CD4-positive, alpha-beta T cell treated with Interleukin-17A for 4 hours (primary cell): ENCODE data around the gene HIBCH.
"Not testable (repeated sequence)": the region's sequence is repeated elsewhere in the genome, so short reads cannot be mapped to it uniquely, and the experiment has no call there.

ENCODE experiments used
- DNase-seq: peaks from one replicate; pipeline ENCODE4 v3.0.0-alpha.2; 2020; ENCODE audit warnings: mixed read lengths

HIBCH gene

GRCh38 chr2:190319555-190320498 is at the start of gene HIBCH:
TSS of gene HIBCH (minus strand) at chr2:190319826. CDS start at chr2:190319750, 76 bp downstream.
- DNase-seq, result peak; percentile 91

GRCh38 chr2:190367091-190367490 is 47.5 kb upstream of the HIBCH start:
- no peak for DNase-seq

GRCh38 chr2:190366248-190366753 is 46.7 kb upstream of the HIBCH start:
- DNase-seq, result no peak

- DNase-seq, result no peak
These were observed 46.0 kb upstream of the HIBCH start for GRCh38 chr2:190365499-190366204.

GRCh38 chr2:190362894-190363293 is 43.3 kb upstream of the HIBCH start:
- no peak for DNase-seq

- DNase-seq, result no peak
These were observed 41.9 kb upstream of the HIBCH start for GRCh38 chr2:190361572-190361971.

GRCh38 chr2:190360965-190361364 is 41.3 kb upstream of the HIBCH start:
- DNase-seq, result no peak

- no peak for DNase-seq
These were observed 40.9 kb upstream of the HIBCH start for GRCh38 chr2:190360561-190360960.

- DNase-seq, result not testable (repeated sequence)
These were observed 39.2 kb upstream of the HIBCH start for GRCh38 chr2:190358655-190359448.

GRCh38 chr2:190357600-190357999 is 38.0 kb upstream of the HIBCH start:
- no peak for DNase-seq

GRCh38 chr2:190355968-190356644 is 36.5 kb upstream of the HIBCH start:
- DNase-seq, result no peak

- DNase-seq, result no peak
These were observed 34.5 kb upstream of the HIBCH start for GRCh38 chr2:190354003-190354690.

- DNase-seq, result no peak
These were observed 33.9 kb upstream of the HIBCH start for GRCh38 chr2:190353537-190353899.

- DNase-seq, result no peak
These were observed 33.3 kb upstream of the HIBCH start for GRCh38 chr2:190352668-190353536.

GRCh38 chr2:190351955-190352354 is 32.3 kb upstream of the HIBCH start:
- no peak for DNase-seq

GRCh38 chr2:190350371-190350770 is 30.7 kb upstream of the HIBCH start:
- no peak for DNase-seq

GRCh38 chr2:190344276-190344827 is 24.7 kb upstream of the HIBCH start:
- DNase-seq, result no peak

GRCh38 chr2:190343536-190344275 is 24.1 kb upstream of the HIBCH start, which contains the start of gene INPP1:
TSS of gene INPP1 (plus strand) at chr2:190343589. CDS start at chr2:190360103, 16,514 bp downstream.
- DNase-seq, result peak; percentile 49

- no peak for DNase-seq
These were observed 23.5 kb upstream of the HIBCH start for GRCh38 chr2:190343089-190343535.
